Activated CD4-positive, alpha-beta memory T cell treated with anti-CD3 and anti-CD28 coated beads, Interleukin-2, amount 10 ng/mL, durations not matched to agents 7 days and 5 days (primary cell): ENCODE results near the gene RFX3. TPM values are rescaled to one million over a fixed set of nuclear protein-coding genes. Genes with fewer than 3 reads are reported as not detected.
A peak's percentile ranks its signal among the peaks of the same experiment; 100 is the strongest.

ENCODE experiments used
- CTCF ChIA-PET: fragments of 350-600 bp; sonication (Branson Sonifier 250); formaldehyde crosslinking; loops from one replicate; lab custom pipeline; 2021; ENCODE audit warnings: antibody characterized with exemption, inconsistent platforms; lab: Charles Lee
- POLR2A ChIA-PET: fragments of 350-600 bp; sonication (Branson Sonifier 250); formaldehyde crosslinking; loops from one replicate; lab custom pipeline; 2021; ENCODE audit warnings: antibody characterized with exemption; lab: Charles Lee
- DNase-seq: peaks from one replicate; pipeline ENCODE4 v3.0.0-alpha.2; 2020
- H3K27ac Mint-ChIP-seq: one replicate; pipeline ENCODE4 v1.8.0; 2021; ENCODE audit warnings: mild to moderate bottlenecking, mixed read lengths
- H3K27me3 Mint-ChIP-seq: one replicate; pipeline ENCODE4 v1.8.0; 2021; ENCODE audit warnings: mixed read lengths
- H3K36me3 Mint-ChIP-seq: one replicate; pipeline ENCODE4 v1.8.0; 2021; ENCODE audit warnings: low read depth, mixed read lengths
- H3K4me1 Mint-ChIP-seq: one replicate; pipeline ENCODE4 v1.8.0; 2021; ENCODE audit warnings: mixed read lengths
- H3K4me3 Mint-ChIP-seq: one replicate; pipeline ENCODE4 v1.8.0; 2021; ENCODE audit warnings: mild to moderate bottlenecking, mixed read lengths
- H3K9me3 Mint-ChIP-seq: one replicate; pipeline ENCODE4 v1.8.0; 2021; ENCODE audit warnings: mixed read lengths
- total RNA-seq, 2 experiments: library from RNA; stranded (reverse); gene quantifications; one replicate each; pipeline ENCODE4 v1.2.3, GENCODE V29; 2021

Gene RFX3
- total RNA-seq, 2 experiments from 2014 or later: 13.3 to 13.8 TPM

- Mint-ChIP-seq H3K4me3 (no peak overlapping the region), H3K9me3 (no peaks in the 10 kb centered on the region), H3K36me3 (no peaks in the 10 kb centered on the region), H3K27me3 (no peaks in the 10 kb centered on the region), H3K4me1 (no peaks in the 10 kb centered on the region), H3K27ac (no peak overlapping the region)
- POLR2A ChIA-PET: interaction anchor here (0.8 kb wide), 1 partner anchor 85 kb away, joined by 4 read pairs; no protein-coding TSS in a partner anchor
- DNase-seq: peak; percentile 52
- CTCF ChIA-PET: interaction anchor here (0.6 to 3.2 kb wide), 24 partner anchors 8 to 1428 kb away, joined by 3 to 61 read pairs (median 4); no protein-coding TSS in a partner anchor
These were observed 84.5 kb downstream of the RFX3 start for GRCh38 chr9:3441197-3441816.

- H3K27ac Mint-ChIP-seq: no peak overlapping the region
- CTCF ChIA-PET: no interaction called here
- POLR2A ChIA-PET: no interaction called here
- no peak for DNase-seq
- H3K27me3 Mint-ChIP-seq: no peaks in the 10 kb centered on the region
- H3K36me3 Mint-ChIP-seq: no peaks in the 10 kb centered on the region
- no peak overlapping the region for H3K4me3 Mint-ChIP-seq
- peaks cover 3% of the 10 kb centered on the region for H3K9me3 Mint-ChIP-seq
- H3K4me1 Mint-ChIP-seq: no peaks in the 10 kb centered on the region
These were observed 89.0 kb downstream of the RFX3 start for GRCh38 chr9:3436629-3437420.

- Mint-ChIP-seq H3K4me3 (no peak overlapping the region), H3K27ac (no peak overlapping the region), H3K4me1 (no peaks in the 10 kb centered on the region), H3K9me3 (peaks cover 3% of the 10 kb centered on the region), H3K36me3 (no peaks in the 10 kb centered on the region), H3K27me3 (no peaks in the 10 kb centered on the region)
- CTCF ChIA-PET: no interaction called here
- no peak for DNase-seq
- POLR2A ChIA-PET: no interaction called here
These were observed 90.1 kb downstream of the RFX3 start for GRCh38 chr9:3435732-3436131.

GRCh38 chr9:3434594-3434993, 91.2 kb downstream of the RFX3 start:
- Mint-ChIP-seq H3K4me1 (no peaks in the 10 kb centered on the region), H3K27me3 (no peaks in the 10 kb centered on the region)

GRCh38 chr9:3433754-3434153, 92.0 kb downstream of the RFX3 start:
- CTCF ChIA-PET: interaction anchor here (1.1 kb wide), 1 partner anchor 8 kb away, joined by 3 read pairs; no protein-coding TSS in a partner anchor
- Mint-ChIP-seq H3K9me3 (peaks cover 3% of the 10 kb centered on the region), H3K4me3 (no peak overlapping the region), H3K27ac (no peak overlapping the region), H3K36me3 (no peaks in the 10 kb centered on the region), H3K27me3 (no peaks in the 10 kb centered on the region), H3K4me1 (no peaks in the 10 kb centered on the region)
- DNase-seq: no peak
- POLR2A ChIA-PET: no interaction called here

More at GRCh38 chr9:3434594-3434993, 91.2 kb downstream of the RFX3 start:
- ChIA-PET POLR2A (no interaction called here), CTCF (no interaction called here)
- Mint-ChIP-seq H3K9me3 (peaks cover 3% of the 10 kb centered on the region), H3K36me3 (no peaks in the 10 kb centered on the region), H3K4me3 (no peak overlapping the region), H3K27ac (no peak overlapping the region)
- no peak for DNase-seq

GRCh38 chr9:3433066-3433465, 92.7 kb downstream of the RFX3 start:
- CTCF ChIA-PET: interaction anchor here (1.1 kb wide), 1 partner anchor 8 kb away, joined by 3 read pairs; no protein-coding TSS in a partner anchor
- peaks cover 3% of the 10 kb centered on the region for H3K9me3 Mint-ChIP-seq
- POLR2A ChIA-PET: no interaction called here
- DNase-seq: no peak
- H3K4me3 Mint-ChIP-seq: no peak overlapping the region
- H3K4me1 Mint-ChIP-seq: no peaks in the 10 kb centered on the region
- no peaks in the 10 kb centered on the region for H3K27me3 Mint-ChIP-seq
- no peak overlapping the region for H3K27ac Mint-ChIP-seq
- H3K36me3 Mint-ChIP-seq: no peaks in the 10 kb centered on the region

GRCh38 chr9:3431890-3432289, 93.9 kb downstream of the RFX3 start:
- ChIA-PET POLR2A (no interaction called here), CTCF (no interaction called here)

GRCh38 chr9:3419893-3420292, 105.9 kb downstream of the RFX3 start:
- no peaks in the 10 kb centered on the region for H3K9me3 Mint-ChIP-seq
- H3K4me1 Mint-ChIP-seq: no peaks in the 10 kb centered on the region
- no peaks in the 10 kb centered on the region for H3K36me3 Mint-ChIP-seq
- CTCF ChIA-PET: no interaction called here
- H3K4me3 Mint-ChIP-seq: no peak overlapping the region
- H3K27me3 Mint-ChIP-seq: no peaks in the 10 kb centered on the region
- no peak for DNase-seq
- POLR2A ChIA-PET: no interaction called here
- H3K27ac Mint-ChIP-seq: no peak overlapping the region

More at GRCh38 chr9:3431890-3432289, 93.9 kb downstream of the RFX3 start:
- no peak for DNase-seq
- Mint-ChIP-seq H3K27ac (no peak overlapping the region), H3K4me1 (no peaks in the 10 kb centered on the region), H3K4me3 (no peak overlapping the region), H3K36me3 (peaks cover under 1% of the 10 kb centered on the region), H3K9me3 (peaks cover 4% of the 10 kb centered on the region), H3K27me3 (no peaks in the 10 kb centered on the region)

GRCh38 chr9:3415906-3416305, 109.9 kb downstream of the RFX3 start:
- ChIA-PET CTCF (no interaction called here), POLR2A (no interaction called here)
- H3K9me3 Mint-ChIP-seq: no peaks in the 10 kb centered on the region
- no peaks in the 10 kb centered on the region for H3K36me3 Mint-ChIP-seq
- DNase-seq: no peak
- no peaks in the 10 kb centered on the region for H3K27me3 Mint-ChIP-seq
- H3K27ac Mint-ChIP-seq: no peak overlapping the region
- H3K4me3 Mint-ChIP-seq: no peak overlapping the region
- H3K4me1 Mint-ChIP-seq: no peaks in the 10 kb centered on the region

- Mint-ChIP-seq H3K4me1 (no peaks in the 10 kb centered on the region), H3K36me3 (no peaks in the 10 kb centered on the region), H3K27ac (no peak overlapping the region), H3K27me3 (no peaks in the 10 kb centered on the region), H3K9me3 (no peaks in the 10 kb centered on the region), H3K4me3 (no peak overlapping the region)
- ChIA-PET POLR2A (no interaction called here), CTCF (no interaction called here)
- DNase-seq: no peak
These were observed 111.8 kb downstream of the RFX3 start for GRCh38 chr9:3413984-3414383.

GRCh38 chr9:3410461-3410860, 115.3 kb downstream of the RFX3 start:
- H3K4me1 Mint-ChIP-seq: no peaks in the 10 kb centered on the region
- H3K36me3 Mint-ChIP-seq: no peaks in the 10 kb centered on the region
- H3K27ac Mint-ChIP-seq: no peak overlapping the region
- H3K27me3 Mint-ChIP-seq: no peaks in the 10 kb centered on the region
- DNase-seq: no peak
- no peaks in the 10 kb centered on the region for H3K9me3 Mint-ChIP-seq
- CTCF ChIA-PET: no interaction called here
- POLR2A ChIA-PET: no interaction called here
- no peak overlapping the region for H3K4me3 Mint-ChIP-seq

GRCh38 chr9:3409453-3409852, 116.3 kb downstream of the RFX3 start:
- H3K27me3 Mint-ChIP-seq: no peaks in the 10 kb centered on the region
- DNase-seq: no peak
- H3K4me1 Mint-ChIP-seq: no peaks in the 10 kb centered on the region
- no peak overlapping the region for H3K27ac Mint-ChIP-seq
- no peak overlapping the region for H3K4me3 Mint-ChIP-seq
- no peaks in the 10 kb centered on the region for H3K9me3 Mint-ChIP-seq
- CTCF ChIA-PET: no interaction called here
- POLR2A ChIA-PET: no interaction called here
- H3K36me3 Mint-ChIP-seq: no peaks in the 10 kb centered on the region

GRCh38 chr9:3403315-3403714, 122.5 kb downstream of the RFX3 start:
- H3K4me1 Mint-ChIP-seq: peaks cover 3% of the 10 kb centered on the region
- no peak overlapping the region for H3K27ac Mint-ChIP-seq
- no peaks in the 10 kb centered on the region for H3K9me3 Mint-ChIP-seq

More at GRCh38 chr9:3403315-3403714, 122.5 kb downstream of the RFX3 start:
- no peaks in the 10 kb centered on the region for H3K36me3 Mint-ChIP-seq
- no peak for DNase-seq
- no peaks in the 10 kb centered on the region for H3K27me3 Mint-ChIP-seq
- ChIA-PET POLR2A (no interaction called here), CTCF (no interaction called here)
- no peak overlapping the region for H3K4me3 Mint-ChIP-seq
